Fibroblast of lung (primary cell): ENCODE results near the gene HTT-AS. TPM values are rescaled to one million over a fixed set of nuclear protein-coding genes. Genes with fewer than 3 reads are reported as not detected.

Source experiments
- DNase-seq, 2 donors: peaks; one replicate each; pipeline versions ENCODE4 v3.0.0 to v3.0.0-alpha.2; 2010; ENCODE audit warnings: low read depth in 2 of 2
- H2AFZ ChIP-seq: 2 replicates; pipeline ENCODE4 v1.5.1; 2012; ENCODE audit warnings: low read length, control low read depth, inconsistent platforms
- H3K27ac ChIP-seq: 2 replicates; pipeline ENCODE4 v1.5.1; 2011; ENCODE audit warnings: low read length, control low read depth; ENCODE audit not compliant: insufficient read depth
- H3K27me3 ChIP-seq: 2 replicates; pipeline ENCODE4 v1.5.1; 2011; ENCODE audit warnings: mild to moderate bottlenecking, low read length; ENCODE audit not compliant: control insufficient read depth, insufficient read depth
- H3K36me3 ChIP-seq: 2 replicates; pipeline ENCODE4 v1.5.1; 2011; ENCODE audit warnings: low read length; ENCODE audit not compliant: control insufficient read depth, insufficient read depth
- H3K4me1 ChIP-seq: 2 replicates; pipeline ENCODE4 v1.5.1; 2011; ENCODE audit warnings: low read length; ENCODE audit not compliant: control insufficient read depth, insufficient read depth; ENCODE audit errors: extremely low read depth
- H3K4me2 ChIP-seq: 2 replicates; pipeline ENCODE4 v1.5.1; 2011; ENCODE audit warnings: low read length, control low read depth; ENCODE audit not compliant: insufficient read depth; ENCODE audit errors: extremely low read depth
- H3K4me3 ChIP-seq, 4 experiments: fragments of 200-600 bp in 1 of 4; sonication (generic) in 1 of 4; replicated peaks in 1 of 4; 2 replicates each; pipeline ENCODE4 v1.5.1; 2011 to 2016; ENCODE audit warnings: low read length in 4 of 4, low read depth in 3 of 4, mild to moderate bottlenecking in 3 of 4, control low read depth in 2 of 4, inconsistent platforms in 1 of 4, mixed read lengths in 1 of 4; ENCODE audit not compliant: insufficient read depth in 1 of 4; ENCODE audit errors: control extremely low read depth in 1 of 4
- H3K79me2 ChIP-seq: 2 replicates; pipeline ENCODE4 v1.5.1; 2012; ENCODE audit warnings: mild to moderate bottlenecking, low read length, inconsistent platforms; ENCODE audit not compliant: control insufficient read depth, insufficient read depth
- H3K9ac ChIP-seq: 2 replicates; pipeline ENCODE4 v1.5.1; 2011; ENCODE audit warnings: mild to moderate bottlenecking, low read length, control low read depth; ENCODE audit not compliant: insufficient read depth
- H3K9me3 ChIP-seq: 2 replicates; pipeline ENCODE4 v1.5.1; 2012; ENCODE audit warnings: low read depth, low read length; ENCODE audit not compliant: control insufficient read depth, insufficient read depth
- H4K20me1 ChIP-seq: 2 replicates; pipeline ENCODE4 v1.5.1; 2011; ENCODE audit warnings: low read length; ENCODE audit not compliant: control insufficient read depth, insufficient read depth; ENCODE audit errors: extremely low read depth
- CTCF ChIP-seq, 2 donors: IDR thresholded peaks in 1 of 2; conservative IDR thresholded peaks in 1 of 2; 1 replicate in 1 of 2; 2 replicates in 1 of 2; pipeline ENCODE4 v1.5.1; 2011 to 2012; ENCODE audit warnings: low read length in 2 of 2, control low read depth in 1 of 2, inconsistent platforms in 1 of 2, low read depth in 1 of 2, mild to moderate bottlenecking in 1 of 2
- EZH2 ChIP-seq: IDR thresholded peaks from 2 replicates; pipeline ENCODE4 v1.5.1; 2012; ENCODE audit warnings: low read length, control low read depth, mild to moderate bottlenecking; ENCODE audit errors: missing control alignments
- polyA plus RNA-seq, 2 donors: library from polyadenylated mRNA; depleted of rRNA in 1 of 2; stranded (reverse) in 1 of 2; unstranded in 1 of 2; fragments of >200 nt; gene quantifications; 2 replicates each; pipeline ENCODE4 v1.2.1, GENCODE V29; 2011 to 2012; ENCODE audit warnings: missing spikeins in 1 of 2
- total RNA-seq: library from RNA; depleted of rRNA; stranded (reverse); fragments of >200 nt; gene quantifications from 2 replicates; pipeline ENCODE4 v1.2.1, GENCODE V29; 2014

Gene HTT-AS
- total and polyA plus RNA-seq, 2 donors (not counting 1 experiment from before 2014, with no cell fraction given), result not detected

- DNase-seq, result no peak
- Histone ChIP-seq H3K4me3 (no peak overlapping the region), H3K36me3 (no peaks in the 10 kb centered on the region), H3K4me2 (no peak overlapping the region), H3K27me3 (peaks cover 7% of the 10 kb centered on the region), H3K79me2 (no peaks in the 10 kb centered on the region), H3K4me1 (peaks cover 4% of the 10 kb centered on the region), H3K9ac (no peak overlapping the region), H3K9me3 (no peaks in the 10 kb centered on the region), H3K27ac (no peak overlapping the region), H4K20me1 (no peaks in the 10 kb centered on the region), H2AFZ (no peak overlapping the region)
- no peak for TF ChIP-seq CTCF (conservative IDR thresholded peaks at IDR 0.05 in 1 of 2, IDR thresholded peaks at IDR 0.05 in 1 of 2; ENCODE audit: low read depth in 1 of 2, low read length in 2 of 2)
- no peak for TF ChIP-seq EZH2
Observed at GRCh38 chr4:3035674-3036073, 38.7 kb downstream of the HTT-AS start.

- H3K4me2 ChIP-seq, result no peak overlapping the region
- H2AFZ ChIP-seq, result no peak overlapping the region
- H3K27ac ChIP-seq, result no peak overlapping the region
- peaks cover 4% of the 10 kb centered on the region for H3K4me1 ChIP-seq
- H4K20me1 ChIP-seq, result no peaks in the 10 kb centered on the region
- H3K9me3 ChIP-seq, result no peaks in the 10 kb centered on the region
- peaks cover 7% of the 10 kb centered on the region for H3K27me3 ChIP-seq
- TF ChIP-seq EZH2 (no peak), CTCF (conservative IDR thresholded peaks at IDR 0.05 in 1 of 2, IDR thresholded peaks at IDR 0.05 in 1 of 2; ENCODE audit: low read depth in 1 of 2, low read length in 2 of 2) (no peak)
- H3K9ac ChIP-seq, result no peak overlapping the region
- no peak for DNase-seq
- no peaks in the 10 kb centered on the region for H3K36me3 ChIP-seq
- no peak overlapping the region for H3K4me3 ChIP-seq
- H3K79me2 ChIP-seq, result no peaks in the 10 kb centered on the region
Observed at GRCh38 chr4:3035249-3035648, 39.1 kb downstream of the HTT-AS start.

GRCh38 chr4:3034231-3034630 lies 40.1 kb downstream of the HTT-AS start:
- Histone ChIP-seq H2AFZ (no peak overlapping the region), H3K27me3 (peaks cover 7% of the 10 kb centered on the region), H3K4me2 (no peak overlapping the region), H3K4me1 (peaks cover 4% of the 10 kb centered on the region), H3K9me3 (no peaks in the 10 kb centered on the region), H3K36me3 (no peaks in the 10 kb centered on the region), H3K9ac (no peak overlapping the region), H3K79me2 (no peaks in the 10 kb centered on the region), H3K27ac (no peak overlapping the region), H4K20me1 (no peaks in the 10 kb centered on the region), H3K4me3 (no peak overlapping the region)
- TF ChIP-seq CTCF (conservative IDR thresholded peaks at IDR 0.05 in 1 of 2, IDR thresholded peaks at IDR 0.05 in 1 of 2; ENCODE audit: low read depth in 1 of 2, low read length in 2 of 2), result no peak
- no peak for TF ChIP-seq EZH2
- no peak for DNase-seq
